GM23338 (cell line): ENCODE measurements around the gene NR4A2. TPM values are rescaled to one million over a fixed set of nuclear protein-coding genes. Genes with fewer than 3 reads are reported as not detected.

ENCODE experiments used
- ATAC-seq: fragments of 200-7000 bp; cut with Tn5 transposase; 3 replicates; pipeline ENCODE4 v1.9.1; 2020
- DNase-seq: peaks from one replicate; pipeline ENCODE4 v3.0.0-alpha.2; 2015; ENCODE audit warnings: low spot score
- H2AFZ ChIP-seq: fragments of 200-600 bp; sonication (generic); 2 replicates; pipeline ENCODE4 v1.8.0; 2016; ENCODE audit warnings: antibody characterized with exemption, mild to moderate bottlenecking, moderate library complexity
- H3F3A ChIP-seq: fragments of 200-600 bp; sonication (generic); replicated peaks from 2 replicates; pipeline ENCODE4 v1.8.0; 2017; ENCODE audit warnings: antibody characterized with exemption, mixed run types, low read depth
- H3K27ac ChIP-seq: fragments of 200-600 bp; sonication (generic); 2 replicates; pipeline ENCODE4 v1.6.1; 2016; ENCODE audit warnings: low read depth
- H3K27me3 ChIP-seq: fragments of 200-600 bp; sonication (generic); 2 replicates; pipeline ENCODE4 v1.8.0; 2016; ENCODE audit warnings: mild to moderate bottlenecking, mixed run types, moderate library complexity; ENCODE audit not compliant: insufficient read depth
- H3K36me3 ChIP-seq: fragments of 200-600 bp; sonication (generic); 2 replicates; pipeline ENCODE4 v1.8.0; 2016; ENCODE audit warnings: mild to moderate bottlenecking; ENCODE audit not compliant: insufficient read depth
- H3K4me1 ChIP-seq: fragments of 200-600 bp; sonication (generic); 2 replicates; pipeline ENCODE4 v1.8.0; 2016; ENCODE audit warnings: mild to moderate bottlenecking, moderate library complexity; ENCODE audit not compliant: insufficient read depth
- H3K4me2 ChIP-seq: fragments of 200-600 bp; sonication (generic); 2 replicates; pipeline ENCODE4 v1.7.1; 2017; ENCODE audit warnings: mixed run types
- H3K4me3 ChIP-seq: fragments of 200-600 bp; sonication (generic); 2 replicates; pipeline ENCODE4 v1.6.1; 2016; ENCODE audit warnings: mixed run types
- H3K79me2 ChIP-seq: fragments of 200-600 bp; sonication (generic); replicated peaks from 2 replicates; pipeline ENCODE4 v1.8.0; 2017; ENCODE audit warnings: mild to moderate bottlenecking; ENCODE audit not compliant: insufficient read depth
- H3K9me2 ChIP-seq: fragments of 200-600 bp; sonication (generic); 2 replicates; pipeline ENCODE4 v1.8.0; 2017; ENCODE audit not compliant: insufficient read depth
- H4K20me1 ChIP-seq: fragments of 200-600 bp; sonication (generic); replicated peaks from 2 replicates; pipeline ENCODE4 v1.8.0; 2017; ENCODE audit warnings: mild to moderate bottlenecking; ENCODE audit not compliant: insufficient read depth
- H3K27ac Mint-ChIP-seq: 2 replicates; pipeline ENCODE4 v1.8.0; 2020; ENCODE audit warnings: inconsistent platforms, mild to moderate bottlenecking, moderate library complexity, mixed read lengths
- H3K27me3 Mint-ChIP-seq: 3 replicates; pipeline ENCODE4 v1.8.0; 2022; ENCODE audit warnings: low read depth, mild to moderate bottlenecking, moderate library complexity, mixed read lengths, inconsistent platforms; ENCODE audit not compliant: insufficient read depth, poor library complexity
- H3K36me3 Mint-ChIP-seq: 3 replicates; pipeline ENCODE4 v1.8.0; 2021; ENCODE audit warnings: low read depth, mild to moderate bottlenecking, inconsistent platforms, moderate library complexity, mixed read lengths
- H3K4me1 Mint-ChIP-seq: 3 replicates; pipeline ENCODE4 v1.8.0; 2020; ENCODE audit warnings: mild to moderate bottlenecking, inconsistent platforms, mixed read lengths
- H3K4me3 Mint-ChIP-seq: 3 replicates; pipeline ENCODE4 v1.8.0; 2021; ENCODE audit warnings: moderate library complexity, mild to moderate bottlenecking, inconsistent platforms, mixed read lengths
- H3K9me3 Mint-ChIP-seq: 3 replicates; pipeline ENCODE4 v1.8.0; 2020; ENCODE audit warnings: moderate library complexity, mild to moderate bottlenecking, inconsistent platforms, mixed read lengths
- CREB1 ChIP-seq: fragments of 250-450 bp; sonication (Bioruptor Pico); IDR thresholded peaks from 2 replicates; pipeline ENCODE4 v1.5.0; 2020; ENCODE audit warnings: low read depth, mild to moderate bottlenecking, moderate library complexity
- EZH2 ChIP-seq: fragments of 200-600 bp; sonication (generic); IDR thresholded peaks from one replicate; pipeline ENCODE4 v1.8.0; 2017; ENCODE audit warnings: antibody characterized with exemption, mild to moderate bottlenecking, low read depth; ENCODE audit not compliant: unreplicated experiment
- EZH2phosphoT487 ChIP-seq: fragments of 200-600 bp; sonication (generic); IDR thresholded peaks from one replicate; pipeline ENCODE4 v1.8.1; 2018; ENCODE audit warnings: antibody characterized with exemption; ENCODE audit not compliant: unreplicated experiment
- JUNB ChIP-seq: IDR thresholded peaks from one replicate; pipeline ENCODE4 v1.6.1; 2016; ENCODE audit warnings: antibody characterized with exemption; ENCODE audit not compliant: unreplicated experiment
- NANOG ChIP-seq: IDR thresholded peaks from 2 replicates; pipeline ENCODE4 v1.6.1; 2016; ENCODE audit warnings: antibody characterized with exemption, borderline replicate concordance
- POLR2AphosphoS5 ChIP-seq: IDR thresholded peaks from 2 replicates; pipeline ENCODE4 v1.6.1; 2016; ENCODE audit warnings: antibody characterized with exemption, low read depth
- STAT1 ChIP-seq: IDR thresholded peaks from one replicate; pipeline ENCODE4 v1.6.1; 2016; ENCODE audit warnings: antibody characterized with exemption; ENCODE audit not compliant: unreplicated experiment
- ZNF114 ChIP-seq: fragments of 250-450 bp; sonication (Bioruptor Pico); IDR thresholded peaks from 2 replicates; pipeline ENCODE4 v1.5.0; 2020; ENCODE audit warnings: mild to moderate bottlenecking, moderate library complexity
- ZNF331 ChIP-seq: fragments of 250-450 bp; sonication (Bioruptor Pico); IDR thresholded peaks from 2 replicates; pipeline ENCODE4 v1.5.0; 2020; ENCODE audit warnings: low read depth, mild to moderate bottlenecking, moderate library complexity
- polyA plus RNA-seq: library from polyadenylated mRNA; unstranded; fragments of >200 nt; fragmentation: Nextera tagmentation; extraction: Ambion mirVana; gene quantifications from 2 replicates; pipeline ENCODE4 v1.2.1, GENCODE V29; 2016
- total RNA-seq: library from RNA; depleted of rRNA; stranded (reverse); fragments of >200 nt; shearing (Covaris generic); gene quantifications from 2 replicates; pipeline ENCODE4 v1.2.3, GENCODE V29; 2014
- TF ChIP-seq, protein P1 (sequence below): fragments of 250-450 bp; sonication (Bioruptor Pico); IDR thresholded peaks from 2 replicates; pipeline ENCODE4 v1.5.0; 2020; ENCODE audit warnings: mild to moderate bottlenecking, moderate library complexity
- TF ChIP-seq, protein P2 (sequence below): IDR thresholded peaks from one replicate; pipeline ENCODE4 v1.6.1; 2018; ENCODE audit warnings: antibody characterized with exemption; ENCODE audit not compliant: unreplicated experiment
- TF ChIP-seq, protein P3 (sequence below), 2 experiments: fragments of 200-600 bp in 1 of 2; sonication (generic) in 1 of 2; conservative IDR thresholded peaks; 2 replicates each; pipeline versions ENCODE4 v1.5.1 to v1.6.1; 2016 to 2017; ENCODE audit warnings: antibody characterized with exemption in 2 of 2, low read depth in 2 of 2, mild to moderate bottlenecking in 2 of 2, moderate library complexity in 1 of 2
- TF ChIP-seq, protein P4 (sequence below): IDR thresholded peaks from 2 replicates; pipeline ENCODE4 v1.6.1; 2016; ENCODE audit warnings: antibody characterized with exemption

Gene NR4A2
- total and polyA plus RNA-seq, 2 experiments from 2014 or later, result 0.49 to 0.71 TPM

DNA sequence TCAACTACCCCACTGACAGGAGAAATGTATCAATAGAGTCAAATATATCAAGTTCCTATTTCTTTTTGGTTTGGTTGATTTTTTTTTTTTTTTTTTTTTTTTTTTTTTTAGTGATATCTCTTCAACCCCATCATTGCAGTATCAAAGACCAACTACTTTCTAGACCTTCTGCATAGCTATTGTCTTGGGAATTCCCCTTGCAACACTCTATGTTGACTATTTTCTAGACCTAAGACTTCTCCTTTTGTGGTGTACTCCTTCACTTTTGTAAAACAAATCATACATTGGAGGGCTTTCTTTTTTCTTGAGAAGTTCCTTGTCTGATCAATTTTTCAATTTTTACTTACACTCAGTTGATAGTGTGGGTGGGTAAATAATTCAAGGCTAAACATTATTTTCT is 46.5 kb upstream of the NR4A2 start:
- no peak overlapping the region for H3K4me3 ChIP-seq
- H4K20me1 ChIP-seq, result no peaks in the 10 kb centered on the region
- no peak overlapping the region for H3K4me2 ChIP-seq
- H3K36me3 ChIP-seq, result 0 out of 2 replicates have a peak, but pooled peaks cover 4% of the 10 kb centered on the region
- Mint-ChIP-seq H3K4me1 (peaks cover 10% of the 10 kb centered on the region), H3K4me3 (no peak overlapping the region), H3K27me3 (no peaks in the 10 kb centered on the region), H3K36me3 (peaks cover 13% of the 10 kb centered on the region; the same call in 2 of the 3 replicates), H3K9me3 (peaks cover 19% of the 10 kb centered on the region; the same call in 2 of the 3 replicates), H3K27ac (no peak overlapping the region)
- no peak overlapping the region for H2AFZ ChIP-seq
- H3K4me1 ChIP-seq, result 0 out of 2 replicates have a peak, but pooled peaks cover 6% of the 10 kb centered on the region
- no peak for DNase-seq
- H3F3A ChIP-seq, result no peaks in the 10 kb centered on the region
- no peaks in the 10 kb centered on the region for H3K27me3 ChIP-seq
- ATAC-seq, result no peak
- no peaks in the 10 kb centered on the region for H3K79me2 ChIP-seq
- H3K27ac ChIP-seq, result no peak overlapping the region
- no peaks in the 10 kb centered on the region for H3K9me2 ChIP-seq
- no peak for TF ChIP-seq EZH2phosphoT487
- TF ChIP-seq CREB1, result no peak
- no peak for TF ChIP-seq STAT1
- TF ChIP-seq POLR2AphosphoS5, result no peak
- TF ChIP-seq, protein P1, sequence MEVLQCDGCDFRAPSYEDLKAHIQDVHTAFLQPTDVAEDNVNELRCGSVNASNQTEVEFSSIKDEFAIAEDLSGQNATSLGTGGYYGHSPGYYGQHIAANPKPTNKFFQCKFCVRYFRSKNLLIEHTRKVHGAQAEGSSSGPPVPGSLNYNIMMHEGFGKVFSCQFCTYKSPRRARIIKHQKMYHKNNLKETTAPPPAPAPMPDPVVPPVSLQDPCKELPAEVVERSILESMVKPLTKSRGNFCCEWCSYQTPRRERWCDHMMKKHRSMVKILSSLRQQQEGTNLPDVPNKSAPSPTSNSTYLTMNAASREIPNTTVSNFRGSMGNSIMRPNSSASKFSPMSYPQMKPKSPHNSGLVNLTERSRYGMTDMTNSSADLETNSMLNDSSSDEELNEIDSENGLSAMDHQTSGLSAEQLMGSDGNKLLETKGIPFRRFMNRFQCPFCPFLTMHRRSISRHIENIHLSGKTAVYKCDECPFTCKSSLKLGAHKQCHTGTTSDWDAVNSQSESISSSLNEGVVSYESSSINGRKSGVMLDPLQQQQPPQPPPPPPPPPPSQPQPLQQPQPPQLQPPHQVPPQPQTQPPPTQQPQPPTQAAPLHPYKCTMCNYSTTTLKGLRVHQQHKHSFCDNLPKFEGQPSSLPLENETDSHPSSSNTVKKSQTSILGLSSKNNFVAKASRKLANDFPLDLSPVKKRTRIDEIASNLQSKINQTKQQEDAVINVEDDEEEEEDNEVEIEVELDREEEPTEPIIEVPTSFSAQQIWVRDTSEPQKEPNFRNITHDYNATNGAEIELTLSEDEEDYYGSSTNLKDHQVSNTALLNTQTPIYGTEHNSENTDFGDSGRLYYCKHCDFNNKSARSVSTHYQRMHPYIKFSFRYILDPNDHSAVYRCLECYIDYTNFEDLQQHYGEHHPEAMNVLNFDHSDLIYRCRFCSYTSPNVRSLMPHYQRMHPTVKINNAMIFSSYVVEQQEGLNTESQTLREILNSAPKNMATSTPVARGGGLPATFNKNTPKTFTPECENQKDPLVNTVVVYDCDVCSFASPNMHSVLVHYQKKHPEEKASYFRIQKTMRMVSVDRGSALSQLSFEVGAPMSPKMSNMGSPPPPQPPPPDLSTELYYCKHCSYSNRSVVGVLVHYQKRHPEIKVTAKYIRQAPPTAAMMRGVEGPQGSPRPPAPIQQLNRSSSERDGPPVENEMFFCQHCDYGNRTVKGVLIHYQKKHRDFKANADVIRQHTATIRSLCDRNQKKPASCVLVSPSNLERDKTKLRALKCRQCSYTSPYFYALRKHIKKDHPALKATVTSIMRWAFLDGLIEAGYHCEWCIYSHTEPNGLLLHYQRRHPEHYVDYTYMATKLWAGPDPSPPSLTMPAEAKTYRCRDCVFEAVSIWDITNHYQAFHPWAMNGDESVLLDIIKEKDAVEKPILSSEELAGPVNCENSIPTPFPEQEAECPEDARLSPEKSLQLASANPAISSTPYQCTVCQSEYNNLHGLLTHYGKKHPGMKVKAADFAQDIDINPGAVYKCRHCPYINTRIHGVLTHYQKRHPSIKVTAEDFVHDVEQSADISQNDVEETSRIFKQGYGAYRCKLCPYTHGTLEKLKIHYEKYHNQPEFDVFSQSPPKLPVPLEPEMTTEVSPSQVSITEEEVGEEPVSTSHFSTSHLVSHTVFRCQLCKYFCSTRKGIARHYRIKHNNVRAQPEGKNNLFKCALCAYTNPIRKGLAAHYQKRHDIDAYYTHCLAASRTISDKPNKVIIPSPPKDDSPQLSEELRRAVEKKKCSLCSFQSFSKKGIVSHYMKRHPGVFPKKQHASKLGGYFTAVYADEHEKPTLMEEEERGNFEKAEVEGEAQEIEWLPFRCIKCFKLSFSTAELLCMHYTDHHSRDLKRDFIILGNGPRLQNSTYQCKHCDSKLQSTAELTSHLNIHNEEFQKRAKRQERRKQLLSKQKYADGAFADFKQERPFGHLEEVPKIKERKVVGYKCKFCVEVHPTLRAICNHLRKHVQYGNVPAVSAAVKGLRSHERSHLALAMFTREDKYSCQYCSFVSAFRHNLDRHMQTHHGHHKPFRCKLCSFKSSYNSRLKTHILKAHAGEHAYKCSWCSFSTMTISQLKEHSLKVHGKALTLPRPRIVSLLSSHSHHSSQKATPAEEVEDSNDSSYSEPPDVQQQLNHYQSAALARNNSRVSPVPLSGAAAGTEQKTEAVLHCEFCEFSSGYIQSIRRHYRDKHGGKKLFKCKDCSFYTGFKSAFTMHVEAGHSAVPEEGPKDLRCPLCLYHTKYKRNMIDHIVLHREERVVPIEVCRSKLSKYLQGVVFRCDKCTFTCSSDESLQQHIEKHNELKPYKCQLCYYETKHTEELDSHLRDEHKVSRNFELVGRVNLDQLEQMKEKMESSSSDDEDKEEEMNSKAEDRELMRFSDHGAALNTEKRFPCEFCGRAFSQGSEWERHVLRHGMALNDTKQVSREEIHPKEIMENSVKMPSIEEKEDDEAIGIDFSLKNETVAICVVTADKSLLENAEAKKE, result no peak
- TF ChIP-seq EZH2, result no peak
- TF ChIP-seq, protein P2, sequence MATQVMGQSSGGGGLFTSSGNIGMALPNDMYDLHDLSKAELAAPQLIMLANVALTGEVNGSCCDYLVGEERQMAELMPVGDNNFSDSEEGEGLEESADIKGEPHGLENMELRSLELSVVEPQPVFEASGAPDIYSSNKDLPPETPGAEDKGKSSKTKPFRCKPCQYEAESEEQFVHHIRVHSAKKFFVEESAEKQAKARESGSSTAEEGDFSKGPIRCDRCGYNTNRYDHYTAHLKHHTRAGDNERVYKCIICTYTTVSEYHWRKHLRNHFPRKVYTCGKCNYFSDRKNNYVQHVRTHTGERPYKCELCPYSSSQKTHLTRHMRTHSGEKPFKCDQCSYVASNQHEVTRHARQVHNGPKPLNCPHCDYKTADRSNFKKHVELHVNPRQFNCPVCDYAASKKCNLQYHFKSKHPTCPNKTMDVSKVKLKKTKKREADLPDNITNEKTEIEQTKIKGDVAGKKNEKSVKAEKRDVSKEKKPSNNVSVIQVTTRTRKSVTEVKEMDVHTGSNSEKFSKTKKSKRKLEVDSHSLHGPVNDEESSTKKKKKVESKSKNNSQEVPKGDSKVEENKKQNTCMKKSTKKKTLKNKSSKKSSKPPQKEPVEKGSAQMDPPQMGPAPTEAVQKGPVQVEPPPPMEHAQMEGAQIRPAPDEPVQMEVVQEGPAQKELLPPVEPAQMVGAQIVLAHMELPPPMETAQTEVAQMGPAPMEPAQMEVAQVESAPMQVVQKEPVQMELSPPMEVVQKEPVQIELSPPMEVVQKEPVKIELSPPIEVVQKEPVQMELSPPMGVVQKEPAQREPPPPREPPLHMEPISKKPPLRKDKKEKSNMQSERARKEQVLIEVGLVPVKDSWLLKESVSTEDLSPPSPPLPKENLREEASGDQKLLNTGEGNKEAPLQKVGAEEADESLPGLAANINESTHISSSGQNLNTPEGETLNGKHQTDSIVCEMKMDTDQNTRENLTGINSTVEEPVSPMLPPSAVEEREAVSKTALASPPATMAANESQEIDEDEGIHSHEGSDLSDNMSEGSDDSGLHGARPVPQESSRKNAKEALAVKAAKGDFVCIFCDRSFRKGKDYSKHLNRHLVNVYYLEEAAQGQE, result no peak
- TF ChIP-seq, protein P3, sequence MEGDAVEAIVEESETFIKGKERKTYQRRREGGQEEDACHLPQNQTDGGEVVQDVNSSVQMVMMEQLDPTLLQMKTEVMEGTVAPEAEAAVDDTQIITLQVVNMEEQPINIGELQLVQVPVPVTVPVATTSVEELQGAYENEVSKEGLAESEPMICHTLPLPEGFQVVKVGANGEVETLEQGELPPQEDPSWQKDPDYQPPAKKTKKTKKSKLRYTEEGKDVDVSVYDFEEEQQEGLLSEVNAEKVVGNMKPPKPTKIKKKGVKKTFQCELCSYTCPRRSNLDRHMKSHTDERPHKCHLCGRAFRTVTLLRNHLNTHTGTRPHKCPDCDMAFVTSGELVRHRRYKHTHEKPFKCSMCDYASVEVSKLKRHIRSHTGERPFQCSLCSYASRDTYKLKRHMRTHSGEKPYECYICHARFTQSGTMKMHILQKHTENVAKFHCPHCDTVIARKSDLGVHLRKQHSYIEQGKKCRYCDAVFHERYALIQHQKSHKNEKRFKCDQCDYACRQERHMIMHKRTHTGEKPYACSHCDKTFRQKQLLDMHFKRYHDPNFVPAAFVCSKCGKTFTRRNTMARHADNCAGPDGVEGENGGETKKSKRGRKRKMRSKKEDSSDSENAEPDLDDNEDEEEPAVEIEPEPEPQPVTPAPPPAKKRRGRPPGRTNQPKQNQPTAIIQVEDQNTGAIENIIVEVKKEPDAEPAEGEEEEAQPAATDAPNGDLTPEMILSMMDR (conservative IDR thresholded peaks at IDR 0.05; ENCODE audit: low read depth in 2 of 2), result no peak
- TF ChIP-seq, protein P4, sequence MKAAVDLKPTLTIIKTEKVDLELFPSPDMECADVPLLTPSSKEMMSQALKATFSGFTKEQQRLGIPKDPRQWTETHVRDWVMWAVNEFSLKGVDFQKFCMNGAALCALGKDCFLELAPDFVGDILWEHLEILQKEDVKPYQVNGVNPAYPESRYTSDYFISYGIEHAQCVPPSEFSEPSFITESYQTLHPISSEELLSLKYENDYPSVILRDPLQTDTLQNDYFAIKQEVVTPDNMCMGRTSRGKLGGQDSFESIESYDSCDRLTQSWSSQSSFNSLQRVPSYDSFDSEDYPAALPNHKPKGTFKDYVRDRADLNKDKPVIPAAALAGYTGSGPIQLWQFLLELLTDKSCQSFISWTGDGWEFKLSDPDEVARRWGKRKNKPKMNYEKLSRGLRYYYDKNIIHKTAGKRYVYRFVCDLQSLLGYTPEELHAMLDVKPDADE, result no peak
- TF ChIP-seq NANOG, result no peak
- TF ChIP-seq ZNF114 (CRISPR knock-in tag), result no peak
- TF ChIP-seq JUNB, result no peak
- TF ChIP-seq ZNF331 (CRISPR knock-in tag), result no peak
